Effector CD4-positive, alpha-beta T cell (primary cell): ENCODE results near the gene TRIO.

Experiments
- DNase-seq: peaks from one replicate; pipeline ENCODE4 v3.0.0-alpha.2; 2020

The TRIO gene

DNA sequence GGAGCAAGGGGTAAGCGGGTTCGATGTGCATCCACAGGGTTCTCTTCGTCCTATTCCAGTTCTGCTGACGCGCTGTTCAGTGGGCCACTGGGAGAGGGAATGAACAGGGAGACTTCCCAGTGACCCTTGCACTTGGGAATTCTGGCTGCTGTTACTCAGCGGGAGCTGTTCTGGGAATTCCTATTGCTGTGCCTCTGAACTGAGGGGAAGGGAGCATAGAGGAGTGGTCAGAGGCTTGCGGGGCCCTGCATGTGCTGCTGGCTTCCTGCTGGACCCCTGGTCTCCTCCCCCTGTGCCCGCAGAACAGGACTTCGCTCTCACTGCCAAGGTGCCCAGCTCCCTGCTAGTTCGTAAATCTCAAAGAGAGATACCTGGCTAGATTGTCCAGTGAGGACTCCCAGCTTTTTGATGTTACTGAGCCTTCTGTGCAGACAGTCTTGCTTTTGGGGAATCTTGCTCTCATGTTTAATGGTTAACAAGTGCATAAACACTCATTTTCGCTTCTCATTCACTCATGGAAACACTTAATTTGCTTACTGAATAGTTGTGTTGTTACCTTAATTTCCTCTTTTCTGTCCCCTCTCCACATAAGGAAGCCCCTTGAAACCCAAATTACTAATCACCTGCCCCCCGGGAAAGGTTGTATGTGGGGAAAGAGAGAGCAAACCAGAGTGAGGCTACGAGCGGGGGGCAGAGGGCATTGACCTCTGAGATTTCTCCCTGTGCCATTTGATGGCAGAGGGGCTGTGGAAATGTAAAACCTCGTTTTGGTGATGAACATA lies 5.9 kb downstream of the TRIO start:
- no peak for DNase-seq

DNA sequence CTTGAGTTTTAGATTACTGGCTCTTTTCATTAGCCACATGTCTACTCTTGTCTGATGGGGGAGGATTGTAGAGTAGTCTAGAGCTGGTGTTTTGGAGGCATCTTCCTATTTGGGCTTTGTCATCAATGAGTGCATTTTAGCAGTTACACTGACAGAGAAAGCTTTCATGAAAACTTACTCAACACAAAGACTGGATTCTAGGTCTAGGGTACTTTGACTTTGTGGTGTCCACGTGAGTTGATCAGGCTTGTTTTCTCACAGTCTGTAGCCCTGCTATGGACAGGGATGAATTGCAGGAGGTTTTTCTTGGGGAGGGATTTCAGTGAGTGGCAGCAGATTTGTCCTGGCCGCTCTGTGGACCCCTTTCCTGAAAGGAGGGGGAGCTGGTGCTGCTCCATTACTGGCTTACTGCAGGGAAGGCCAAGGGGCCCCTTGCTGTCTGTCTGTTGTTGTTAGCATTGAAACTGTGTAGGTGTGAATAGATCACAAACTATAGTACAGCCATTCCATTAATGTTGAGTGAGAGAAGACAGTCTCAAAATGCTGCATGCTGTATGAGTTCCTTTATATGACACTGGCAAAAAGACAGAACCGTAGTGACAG lies 6.6 kb downstream of the TRIO start:
- no peak for DNase-seq

DNA sequence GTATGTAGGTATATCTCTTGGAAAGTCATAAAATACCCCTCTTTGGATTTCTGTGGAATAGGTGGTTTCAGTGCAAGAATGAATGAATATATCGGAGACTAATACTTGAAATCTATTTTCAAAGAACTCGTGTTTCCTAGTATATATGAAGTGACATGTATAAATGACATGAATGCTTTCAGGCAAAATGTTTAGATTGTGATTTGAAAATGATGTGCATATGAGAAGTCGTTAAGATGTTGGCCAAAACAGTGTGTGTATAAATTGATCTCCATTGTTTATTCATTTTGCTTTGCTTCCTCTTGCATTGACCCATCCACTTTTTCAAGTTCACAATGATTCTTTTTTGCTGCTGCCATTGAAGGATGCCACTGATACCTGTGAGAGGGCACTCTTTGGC lies 8.3 kb downstream of the TRIO start:
- no peak for DNase-seq

DNA sequence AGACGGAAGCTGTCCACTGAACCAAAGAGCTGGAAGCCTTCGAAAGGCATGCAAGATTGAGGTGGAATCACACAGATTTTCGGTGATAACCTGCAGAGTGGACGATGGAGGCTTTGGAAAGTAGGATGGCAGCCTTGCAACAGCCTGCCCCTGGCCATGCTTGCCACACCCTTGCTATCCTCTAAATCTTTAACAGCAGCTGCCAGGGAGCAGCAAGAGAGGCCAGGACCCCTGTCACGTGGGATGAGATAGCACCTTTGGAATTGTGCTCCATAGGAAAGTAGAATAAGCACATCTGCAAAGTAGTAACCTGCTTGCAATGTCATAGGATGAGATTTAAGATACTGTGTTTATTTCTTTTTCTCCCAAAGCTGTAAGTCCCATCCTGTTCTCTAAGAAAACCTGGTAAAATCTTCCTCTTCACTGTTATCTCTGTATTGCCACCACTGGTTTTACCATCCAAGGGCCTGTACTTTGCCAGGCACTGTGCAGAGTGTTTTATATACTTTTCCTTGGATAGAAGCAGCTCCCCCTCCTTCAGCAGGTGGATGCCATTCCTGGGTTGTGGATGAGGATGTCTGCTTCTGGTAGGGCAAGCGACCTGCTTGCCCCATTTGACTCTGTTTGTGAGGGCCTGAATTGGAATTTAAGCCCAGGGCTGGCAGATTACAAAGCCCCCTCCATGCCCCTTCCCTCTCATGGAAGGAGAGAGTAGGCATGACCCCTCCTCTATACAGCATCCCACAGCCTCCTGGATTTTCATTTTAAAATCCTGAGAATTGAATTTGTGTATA lies 10.1 kb downstream of the TRIO start:
- no peak for DNase-seq

DNA sequence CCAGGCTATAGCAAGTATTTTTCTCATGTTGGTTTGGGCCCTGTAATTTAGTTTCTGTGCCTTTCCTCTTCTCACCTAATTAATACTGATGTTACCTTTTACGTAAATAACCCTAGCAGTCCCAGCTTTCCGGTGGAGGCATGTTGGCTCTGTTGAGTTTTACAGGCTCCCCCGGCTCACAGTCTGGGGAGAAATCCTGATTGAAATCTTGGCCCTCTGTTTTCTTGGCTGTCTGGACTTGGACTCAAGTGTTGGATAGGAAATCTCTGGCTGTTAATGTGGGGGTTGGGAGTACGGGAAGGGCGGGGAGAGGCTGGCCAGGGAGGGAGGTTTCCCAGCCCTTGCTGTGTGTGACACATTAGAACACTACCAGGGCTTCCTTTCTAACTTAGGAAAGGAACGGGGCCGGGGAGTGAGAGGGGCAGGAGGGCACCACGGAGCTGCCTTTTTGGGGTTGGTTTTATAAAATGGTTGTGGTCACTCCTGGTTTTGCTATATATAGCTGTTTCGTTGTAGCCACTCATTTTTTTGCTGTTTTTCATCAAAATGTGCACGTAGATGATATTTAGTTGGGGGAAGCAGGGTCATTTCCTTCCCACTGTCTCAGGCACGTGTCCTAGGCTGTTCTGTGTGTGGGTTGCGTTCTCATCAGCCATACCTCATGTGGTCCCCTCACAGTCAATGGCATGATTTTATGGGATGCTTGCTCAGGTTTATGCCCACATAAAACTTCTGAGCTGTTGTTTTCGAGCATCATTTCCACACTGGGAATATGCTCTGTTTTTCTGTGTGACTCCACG lies 11.0 kb downstream of the TRIO start:
- no peak for DNase-seq

DNA sequence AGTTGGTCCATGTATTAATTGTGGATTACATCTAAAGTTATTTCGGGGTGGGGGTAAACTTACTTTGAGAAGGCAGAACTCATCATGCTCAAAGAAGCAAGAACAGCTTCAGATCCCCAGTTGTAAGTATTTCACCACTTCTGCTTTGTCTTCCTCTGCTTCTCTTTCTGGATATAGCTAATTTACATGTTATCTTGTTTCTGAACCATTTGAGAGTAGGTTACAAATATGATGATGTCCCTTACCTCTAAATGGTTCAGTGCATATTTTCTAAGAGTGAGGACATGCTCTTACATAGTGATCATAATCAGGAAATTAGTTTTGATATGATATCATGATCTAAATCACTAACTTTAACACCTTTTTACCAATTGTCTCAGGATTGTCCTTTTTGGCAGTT lies 11.9 kb downstream of the TRIO start:
- no peak for DNase-seq

DNA sequence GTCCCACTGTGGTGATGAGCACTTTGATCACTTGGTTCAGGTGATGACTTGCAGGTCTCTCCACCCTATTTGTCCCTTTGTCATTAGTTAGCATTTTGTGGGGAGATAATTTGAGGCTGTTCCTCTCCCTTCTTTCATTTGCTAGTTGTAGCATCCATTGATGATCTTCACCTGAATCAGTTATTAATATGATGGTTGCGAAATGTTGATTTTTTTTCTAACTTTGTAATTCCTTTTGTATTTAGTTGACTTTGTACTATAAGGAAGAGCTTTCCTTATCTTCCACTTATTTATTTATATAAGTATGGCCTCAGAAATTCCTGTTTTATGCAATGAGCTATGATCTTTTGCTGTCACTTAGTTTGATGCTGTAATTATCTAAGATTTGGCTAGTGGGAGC lies 12.6 kb downstream of the TRIO start:
- DNase-seq, result no peak

DNA sequence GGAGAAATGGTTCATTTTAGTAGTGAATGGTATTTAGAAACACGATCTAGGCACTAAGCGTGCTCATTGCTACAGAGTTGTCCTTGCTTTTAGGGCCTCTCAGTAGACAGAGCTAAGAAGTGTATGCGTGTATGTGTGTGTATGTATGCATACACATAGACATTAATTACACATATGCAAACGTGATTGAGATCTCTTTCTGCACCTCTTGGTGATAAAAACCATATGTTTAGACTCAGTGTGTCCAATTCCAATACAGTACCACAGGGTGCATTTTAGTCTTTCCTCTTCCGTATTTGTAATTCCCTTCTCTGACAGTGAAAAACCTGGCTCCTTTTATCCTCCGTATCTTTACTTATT lies 13.1 kb downstream of the TRIO start:
- no peak for DNase-seq

DNA sequence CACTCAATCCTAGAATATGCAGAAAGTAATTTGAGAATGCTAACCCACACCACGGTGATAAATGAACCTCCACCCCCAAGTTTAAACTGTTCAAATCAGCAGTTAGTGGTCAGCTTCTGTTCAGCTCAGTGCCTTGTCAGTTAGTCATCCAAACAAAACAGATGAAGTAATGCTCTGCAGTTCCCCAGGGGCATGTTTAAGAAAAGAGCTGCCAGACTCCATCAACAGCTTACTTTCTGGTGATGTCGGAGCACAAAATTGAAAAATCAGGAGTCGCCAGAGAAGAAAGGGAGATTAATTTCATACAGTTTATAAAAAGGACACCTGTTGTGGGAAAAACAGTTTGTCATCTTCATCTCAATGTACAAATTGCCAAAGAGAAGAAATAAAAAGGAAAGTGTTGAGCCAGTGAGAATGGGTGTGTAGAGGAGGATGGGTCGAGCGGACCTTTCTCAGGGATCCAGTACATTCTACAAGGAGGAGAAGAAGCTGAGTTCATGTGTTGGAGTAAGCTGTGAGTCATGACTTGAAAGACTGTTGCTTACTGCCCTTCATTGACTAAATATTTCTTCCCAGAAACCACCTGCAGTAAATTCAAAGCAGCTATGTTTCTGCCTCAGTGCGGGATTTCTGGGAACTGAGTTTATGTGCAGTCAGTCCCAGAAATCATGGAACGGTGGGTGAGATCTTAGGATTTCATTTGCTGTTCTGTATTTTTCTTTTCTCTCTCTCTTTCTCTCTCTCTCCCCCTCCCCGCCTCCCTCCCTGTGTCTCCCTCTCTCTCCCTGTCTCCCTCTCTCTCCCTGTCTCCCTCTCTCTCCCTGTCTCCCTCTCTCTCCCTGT lies 13.7 kb downstream of the TRIO start:
- no peak for DNase-seq

DNA sequence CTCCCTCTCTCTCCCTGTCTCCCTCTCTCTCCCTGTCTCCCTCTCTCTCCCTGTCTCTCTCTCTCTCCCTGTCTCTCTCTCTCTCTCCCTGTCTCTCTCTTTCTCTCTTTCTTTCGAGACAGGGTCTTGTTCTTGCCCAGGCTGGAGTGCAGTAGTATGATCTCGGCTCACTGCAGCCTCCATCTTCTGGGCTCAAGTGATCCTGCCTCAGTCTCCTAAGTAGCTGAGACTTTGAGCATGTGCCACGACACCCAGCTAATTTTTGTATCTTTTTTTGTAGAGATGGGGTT lies 14.3 kb downstream of the TRIO start:
- DNase-seq, result no peak

DNA sequence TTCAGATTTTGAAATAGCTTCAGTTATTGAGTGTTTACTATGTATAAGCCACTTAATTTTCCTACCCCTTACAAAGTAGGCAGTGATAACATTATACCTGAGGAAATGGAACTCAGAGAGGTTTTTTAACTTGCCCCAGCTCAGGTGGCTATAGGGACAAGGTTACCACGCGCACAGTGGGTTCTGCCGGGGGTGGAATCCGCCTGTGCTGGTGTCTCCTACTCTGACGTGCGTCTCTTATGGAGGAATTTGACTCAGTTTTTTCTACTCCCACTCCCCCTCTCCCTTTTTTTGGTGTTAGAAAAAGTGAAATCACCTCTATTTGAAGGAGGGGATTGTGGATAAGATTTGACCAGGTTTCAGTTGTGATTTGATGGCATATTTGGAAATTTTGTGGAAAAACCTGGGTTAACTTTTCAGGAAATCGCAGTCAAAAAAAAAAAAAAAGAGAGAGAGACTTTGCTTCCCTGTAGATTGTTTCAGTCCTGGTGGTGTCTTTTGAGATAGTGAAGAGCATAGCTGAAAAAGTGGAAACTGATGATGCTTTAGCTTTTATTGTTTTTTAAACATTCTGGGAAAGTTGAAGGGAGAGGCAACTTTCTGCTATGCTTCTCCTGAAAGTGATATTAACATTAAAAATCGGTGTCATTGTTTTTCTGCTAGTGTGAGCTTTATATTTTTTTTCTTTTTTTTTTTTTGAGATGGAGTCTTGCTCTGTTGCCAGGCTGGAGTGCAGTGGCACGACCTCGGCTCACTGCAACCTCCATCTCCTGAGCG lies 15.9 kb downstream of the TRIO start:
- DNase-seq, result no peak

DNA sequence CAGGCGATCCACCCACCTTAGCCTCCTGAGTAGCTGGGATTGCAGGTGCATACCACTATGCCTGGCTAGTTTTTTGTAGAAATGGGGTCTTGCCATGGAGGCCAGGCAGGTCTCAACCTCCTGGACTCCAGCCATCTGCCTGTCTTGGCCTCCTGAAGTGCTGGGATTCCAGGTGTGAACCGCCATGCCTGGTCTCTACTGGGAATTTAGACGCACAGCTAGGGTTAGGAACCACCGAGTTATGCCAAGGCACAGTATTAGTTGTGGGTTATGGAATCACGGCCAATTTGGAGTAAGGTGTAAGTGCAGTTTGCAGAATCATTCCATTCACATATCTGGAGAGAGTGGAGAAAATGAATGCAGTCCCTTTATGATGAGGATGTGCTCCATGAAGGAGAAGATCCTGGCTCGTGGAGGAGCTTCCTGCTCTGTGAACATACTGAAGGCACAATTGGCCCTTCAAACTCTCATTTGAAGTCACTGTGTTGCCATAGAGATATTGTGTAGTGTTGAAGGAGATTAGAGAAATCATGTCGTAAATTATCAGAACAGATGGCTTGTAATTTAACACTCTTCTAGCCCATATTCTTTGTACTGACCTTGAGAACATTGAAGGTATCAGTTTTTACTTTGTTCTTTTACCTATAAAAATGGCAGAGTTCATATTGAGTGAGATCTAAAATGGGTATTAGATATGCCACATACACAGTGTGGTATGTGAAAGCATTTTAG lies 18.8 kb downstream of the TRIO start:
- DNase-seq, result no peak

DNA sequence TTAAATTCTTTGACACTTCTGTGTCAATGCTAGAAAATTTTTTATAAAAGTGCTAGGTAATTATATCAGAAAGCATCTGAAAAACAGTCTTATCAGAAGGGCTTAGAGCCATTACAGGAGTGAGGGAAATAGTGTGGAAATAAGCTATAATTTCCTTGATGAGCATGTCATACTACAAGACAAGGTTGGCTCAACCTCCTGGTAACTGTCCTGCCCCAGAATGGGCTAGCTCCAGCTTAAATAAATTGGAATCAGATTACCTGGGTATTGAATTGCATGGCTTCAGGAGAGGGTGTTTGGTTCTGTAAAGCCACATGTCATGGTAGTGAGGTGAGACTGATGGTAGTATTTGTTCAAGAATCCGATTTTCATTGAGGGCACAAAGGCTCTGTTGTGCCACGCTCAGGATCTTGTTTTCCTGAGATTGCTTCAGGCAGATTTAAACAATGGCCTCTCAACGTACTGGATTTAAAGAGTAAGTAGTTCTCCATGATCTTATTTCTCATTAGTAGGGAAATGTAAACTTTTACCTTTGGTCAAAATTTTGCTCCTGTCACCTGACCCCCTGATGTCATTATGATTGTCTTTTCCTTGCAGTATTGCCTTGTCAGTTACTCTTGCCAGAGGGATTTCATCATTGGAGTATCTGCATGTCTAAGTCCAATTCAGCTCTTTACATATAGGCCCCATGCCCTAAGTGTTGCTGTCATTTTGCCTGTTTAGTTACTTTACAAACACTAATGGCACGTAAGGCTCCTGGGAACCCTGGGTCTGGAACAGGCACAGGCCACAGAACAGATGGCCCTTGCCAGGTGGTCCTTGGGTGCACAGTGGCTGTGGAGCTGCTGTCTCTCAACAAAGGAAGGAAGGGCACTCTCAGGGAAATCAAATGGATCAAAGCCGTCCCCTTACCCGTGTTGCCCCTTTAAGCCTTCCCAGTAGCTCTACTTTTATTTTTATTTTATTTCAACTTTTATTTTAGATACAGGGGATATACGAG lies 21.3 kb downstream of the TRIO start:
- DNase-seq, result no peak

DNA sequence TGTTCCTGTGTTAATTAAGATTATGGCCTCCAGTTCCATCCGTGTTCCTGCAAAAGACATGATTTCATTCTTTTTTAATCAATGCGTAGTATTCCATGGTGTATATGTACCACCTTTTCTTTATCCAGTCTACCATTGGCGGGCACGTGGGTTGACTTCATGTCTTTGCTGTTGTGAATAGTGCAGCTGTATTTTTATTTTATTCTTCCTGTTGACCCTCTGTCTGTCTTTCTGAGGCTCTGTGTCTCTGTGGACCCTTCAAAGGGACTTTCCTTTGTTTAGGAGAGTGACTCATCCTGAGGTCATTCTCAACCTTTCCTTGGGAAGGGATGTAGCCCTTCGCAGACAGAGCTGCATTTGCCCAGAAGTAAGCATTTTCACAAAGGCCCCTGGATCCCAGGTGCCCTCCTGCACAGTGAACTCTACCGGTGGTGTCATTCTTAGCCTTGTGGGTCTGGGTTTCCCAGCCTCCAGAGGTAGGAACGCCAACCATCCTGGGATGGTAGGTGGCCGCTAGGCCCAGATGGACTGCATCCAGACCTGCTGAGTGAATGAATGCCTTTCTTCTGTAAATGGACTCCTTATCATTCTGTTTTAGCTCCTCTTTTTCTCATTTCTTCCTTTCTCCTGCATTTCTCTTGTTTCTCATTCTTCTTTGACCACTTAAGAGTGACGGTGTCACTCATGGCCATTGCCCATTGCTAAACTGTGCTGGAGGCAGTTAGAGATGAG lies 22.4 kb downstream of the TRIO start:
- no peak for DNase-seq

DNA sequence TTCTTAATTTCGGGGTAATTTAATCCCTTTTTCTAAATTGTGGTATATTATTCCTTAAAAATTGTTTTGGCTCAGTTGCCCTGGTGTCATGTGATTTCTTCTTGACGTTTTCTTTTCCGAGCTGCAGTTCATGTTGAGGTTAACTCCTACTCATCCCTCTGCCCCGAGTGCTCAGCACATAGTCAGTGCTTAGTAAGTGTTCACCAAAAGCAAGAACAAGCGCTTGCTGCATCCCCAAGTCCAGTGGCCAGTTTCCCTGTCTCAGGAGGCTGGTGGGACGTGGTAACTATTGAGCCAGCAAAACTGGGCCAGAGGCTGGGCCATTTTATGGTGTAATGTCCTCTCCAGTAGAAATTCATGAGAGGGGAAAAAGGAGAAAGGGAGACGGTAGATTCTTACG lies 23.3 kb downstream of the TRIO start:
- no peak for DNase-seq

DNA sequence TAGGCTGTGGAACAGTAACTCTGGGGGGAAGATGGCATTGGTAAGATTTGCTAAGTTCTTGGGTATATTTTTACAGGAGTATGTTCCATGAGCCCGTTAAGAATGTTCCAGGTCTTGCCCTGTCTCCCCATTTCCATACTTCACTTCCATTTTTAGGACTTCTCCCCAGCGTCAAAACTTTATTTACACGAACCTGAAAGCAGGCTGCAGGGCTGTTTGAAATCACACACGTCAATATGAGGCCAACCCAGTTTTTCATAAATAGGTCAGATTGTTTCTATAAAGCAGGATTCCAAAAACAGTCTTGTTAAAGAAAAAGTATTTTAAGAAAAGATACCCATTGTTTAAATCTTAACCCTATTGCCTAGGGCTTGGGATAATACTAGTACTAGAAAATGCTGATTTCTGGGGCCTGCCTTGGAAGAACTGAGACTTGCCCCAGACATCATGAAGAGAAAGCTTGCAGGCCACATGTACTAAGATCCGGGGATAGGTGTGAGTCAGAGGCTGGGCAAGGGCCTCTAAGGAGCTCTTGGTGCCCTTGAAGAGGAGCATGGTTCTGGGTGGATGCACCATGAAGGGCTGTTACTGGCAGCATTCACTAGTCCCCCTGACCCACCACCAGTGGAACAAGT lies 24.2 kb downstream of the TRIO start:
- DNase-seq, result no peak

DNA sequence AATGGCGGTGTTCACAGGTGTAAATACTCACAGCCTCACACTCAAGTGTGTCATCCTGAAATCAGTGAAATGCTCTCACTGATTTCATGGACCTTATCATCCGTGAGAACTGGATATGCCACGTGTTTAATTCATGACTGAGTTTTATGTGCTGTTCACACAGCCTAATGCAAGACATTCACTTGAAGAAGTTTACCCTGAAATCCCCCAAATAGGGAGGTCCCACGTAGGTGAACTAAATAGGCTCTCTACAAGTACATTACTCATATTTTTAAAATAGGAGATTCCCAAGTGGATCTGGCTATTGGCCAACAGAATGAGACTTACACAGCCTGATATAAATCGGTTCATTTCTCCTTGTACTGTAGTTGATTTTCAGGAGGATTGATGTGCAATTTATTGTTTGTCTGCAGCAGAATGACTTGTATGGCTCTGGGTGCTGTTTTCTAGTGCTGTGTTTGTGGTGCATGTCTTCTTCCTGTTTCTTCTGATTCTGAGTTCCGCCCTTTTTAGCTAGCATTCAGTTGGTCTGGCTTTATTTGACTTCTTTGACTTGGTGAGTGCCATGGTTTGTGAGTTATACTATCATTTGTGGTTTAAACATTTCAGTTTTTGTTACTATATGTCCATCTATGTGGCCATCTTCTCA lies 25.1 kb downstream of the TRIO start:
- no peak for DNase-seq

DNA sequence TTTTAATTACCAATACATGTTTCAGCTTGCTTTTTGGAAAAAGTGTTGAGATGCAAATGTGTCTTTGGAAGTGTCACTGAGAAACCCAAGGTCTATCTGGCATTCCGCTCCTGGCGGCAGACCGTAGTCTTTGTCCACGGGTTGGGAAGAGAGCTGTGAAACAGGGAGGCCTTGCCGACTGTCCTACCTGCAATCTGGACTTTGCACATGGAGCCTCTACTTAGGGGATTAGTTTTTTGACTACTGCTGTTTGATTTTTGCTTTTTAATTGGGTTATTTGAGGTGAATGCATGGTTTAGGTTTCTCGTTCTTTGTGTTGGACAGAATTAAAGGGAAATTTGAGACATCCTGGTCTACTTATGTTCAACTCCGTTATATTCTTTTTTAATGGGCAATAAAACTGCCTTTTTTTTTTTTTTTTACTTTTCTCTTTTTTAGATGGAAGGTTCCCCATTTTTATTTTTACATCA lies 25.7 kb downstream of the TRIO start:
- DNase-seq, result no peak
